GM10847 (cell line): Measurements from ENCODE around the gene ZNF419.

Experiments
- POLR2A ChIP-seq: IDR thresholded peaks from 2 replicates; pipeline ENCODE4 v1.6.1; 2011; ENCODE audit not compliant: insufficient read length; ENCODE audit errors: extremely low read depth

ZNF419 gene

DNA sequence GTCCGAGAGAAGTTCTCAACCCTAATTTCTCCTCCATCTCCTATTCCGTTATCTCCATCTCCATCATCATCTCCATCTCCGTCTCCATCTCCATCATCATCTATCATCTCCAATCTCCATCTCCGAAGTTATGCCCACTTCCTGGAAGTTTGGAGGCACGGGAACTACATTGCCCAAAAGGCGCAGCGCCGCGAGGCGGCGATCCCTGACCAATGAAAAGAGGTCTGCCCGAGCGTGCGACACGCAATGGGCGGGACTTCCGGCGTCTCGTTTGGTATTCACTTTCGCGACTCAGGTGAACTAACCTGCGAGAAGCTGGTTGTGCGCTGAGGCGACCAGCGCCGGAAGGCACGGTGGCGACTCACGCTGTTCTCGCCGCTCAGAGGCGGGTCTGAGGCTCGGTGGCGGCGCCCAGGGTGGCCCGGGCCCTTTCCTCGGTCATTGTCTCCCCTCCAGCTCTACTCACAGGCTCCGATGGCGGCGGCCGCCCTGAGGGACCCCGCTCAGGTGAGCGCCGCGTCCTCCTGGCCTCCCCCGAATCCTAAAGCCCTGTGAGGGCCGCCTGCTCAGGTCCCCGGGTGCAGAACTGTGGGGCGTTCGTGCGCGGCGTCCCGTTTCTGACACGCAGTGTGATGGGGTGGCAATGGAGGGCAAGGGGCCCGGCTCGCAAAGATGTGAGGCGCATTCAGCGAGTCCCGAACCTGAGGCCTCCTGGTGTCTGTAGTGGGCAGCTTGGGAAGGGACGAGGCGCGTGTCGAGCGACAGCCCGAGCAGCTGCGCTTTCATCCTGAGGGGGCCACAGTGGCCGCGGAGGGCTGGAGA, at the start of gene ZNF419:
Gene ZNF419 (plus strand): TSS at position 274 of the 822 bp plus-strand sequence. CDS start 201 bp downstream, at position 475.
- peak; percentile 60 for TF ChIP-seq POLR2A

DNA sequence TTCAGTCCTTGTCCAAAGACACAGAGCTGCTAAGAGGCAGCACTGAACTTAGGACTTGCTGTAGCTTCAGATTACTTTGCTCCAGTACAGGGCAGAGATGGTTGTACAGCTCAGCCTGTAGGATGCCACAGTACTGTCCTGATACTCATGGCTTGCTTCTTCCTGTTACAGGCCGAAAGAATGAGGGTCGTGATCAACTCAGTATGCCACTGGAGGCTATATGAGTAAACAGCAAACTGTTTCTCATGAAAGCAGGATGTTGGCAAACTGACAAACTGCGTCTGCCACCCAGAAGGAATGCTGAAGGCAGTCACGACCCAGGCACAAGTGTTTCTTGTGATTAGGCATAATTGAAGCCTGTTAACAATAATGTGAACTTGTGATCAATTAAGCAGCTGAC, 49.6 kb upstream of the ZNF419 start:
- TF ChIP-seq POLR2A: no peak

- TF ChIP-seq POLR2A: no peak
These were observed 48.6 kb upstream of the ZNF419 start for GRCh38 chr19:57438925-57439324.

GRCh38 chr19:57441979-57442752, 45.4 kb upstream of the ZNF419 start:
- no peak for TF ChIP-seq POLR2A

DNA sequence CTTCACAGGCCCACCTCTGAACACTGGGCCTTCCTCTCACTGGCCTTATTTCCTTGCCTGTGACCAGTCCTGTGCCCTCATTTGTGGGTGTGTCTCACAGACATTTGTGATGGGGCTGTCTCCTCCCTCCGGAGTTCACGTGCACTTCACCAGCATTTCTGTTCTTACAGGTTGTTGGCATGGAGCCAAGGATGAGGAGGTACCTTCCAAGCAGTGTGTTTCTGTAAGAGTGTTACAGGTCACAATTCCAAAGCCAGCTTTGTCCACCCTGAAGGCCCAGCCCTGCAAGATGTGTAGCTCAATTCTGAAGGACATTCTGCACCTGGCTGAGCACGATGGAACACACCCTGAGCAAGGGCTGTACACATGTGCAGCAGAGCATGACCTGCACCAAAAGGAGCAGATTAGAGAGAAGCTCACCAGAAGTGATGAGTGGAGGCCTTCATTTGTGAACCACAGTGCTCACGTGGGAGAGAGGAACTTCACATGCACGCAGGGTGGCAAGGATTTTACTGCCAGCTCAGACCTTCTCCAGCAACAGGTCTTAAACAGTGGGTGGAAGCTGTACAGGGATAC, 44.3 kb upstream of the ZNF419 start:
- TF ChIP-seq POLR2A: no peak

DNA sequence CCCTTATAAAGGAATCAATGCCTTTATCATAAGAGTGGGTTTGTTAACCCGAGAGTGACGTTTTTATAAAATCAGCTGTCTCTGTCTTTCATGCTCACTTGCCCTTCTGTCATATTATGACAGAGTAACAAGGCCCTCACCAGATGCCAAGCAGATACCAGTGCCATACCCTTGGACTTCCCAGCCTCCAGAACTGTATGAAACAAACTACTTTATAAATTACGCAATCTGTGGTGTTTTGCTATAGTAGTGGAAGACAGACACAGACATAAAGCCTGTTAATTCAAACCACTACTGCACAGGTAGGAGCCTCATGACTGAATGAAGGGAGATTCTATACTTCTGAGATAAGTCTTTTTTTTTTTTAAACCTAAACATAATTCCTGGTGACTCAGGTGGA, 35.2 kb upstream of the ZNF419 start:
- TF ChIP-seq POLR2A: no peak

- no peak for TF ChIP-seq POLR2A
These were observed 21.7 kb upstream of the ZNF419 start for GRCh38 chr19:57465680-57466381.

DNA sequence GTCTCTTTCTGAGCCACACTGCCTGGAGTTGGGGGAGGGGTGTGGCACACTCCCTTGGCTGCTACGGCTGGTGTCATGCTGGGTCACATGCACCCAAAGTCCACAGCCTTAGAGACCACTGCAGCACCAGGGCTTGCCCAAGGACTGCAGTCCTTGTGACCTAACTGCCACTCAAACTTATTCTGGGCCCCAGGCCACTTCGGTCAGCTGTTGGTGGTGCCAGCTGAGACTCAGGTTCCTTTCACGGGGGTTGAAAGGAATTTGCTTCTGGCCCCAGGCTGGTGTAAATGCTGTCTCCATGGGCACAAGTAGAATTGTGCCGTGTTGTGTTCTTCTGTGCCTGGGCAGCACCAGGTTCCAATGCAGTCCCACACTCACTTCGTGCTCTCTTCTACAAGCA, 21.1 kb upstream of the ZNF419 start:
- no peak for TF ChIP-seq POLR2A

DNA sequence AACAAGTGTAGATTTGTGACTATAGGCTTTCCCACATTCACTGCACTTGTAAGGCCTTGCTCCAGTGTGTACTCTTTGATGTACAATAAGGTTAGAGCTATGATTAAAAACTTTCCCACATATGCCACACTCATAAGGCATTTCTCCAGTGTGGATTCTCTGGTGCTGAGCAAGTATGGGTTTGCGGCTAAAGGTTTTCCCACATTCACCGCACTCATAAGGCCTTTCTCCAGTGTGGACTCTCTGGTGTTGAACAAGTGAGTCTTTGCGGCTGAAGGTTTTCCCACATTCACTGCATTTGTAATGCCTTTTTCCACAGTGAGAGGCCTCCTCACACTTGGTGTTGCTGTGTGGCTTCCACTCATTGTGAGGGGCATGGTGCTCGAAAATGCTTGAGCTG, 13.9 kb upstream of the ZNF419 start:
- TF ChIP-seq POLR2A: no peak

DNA sequence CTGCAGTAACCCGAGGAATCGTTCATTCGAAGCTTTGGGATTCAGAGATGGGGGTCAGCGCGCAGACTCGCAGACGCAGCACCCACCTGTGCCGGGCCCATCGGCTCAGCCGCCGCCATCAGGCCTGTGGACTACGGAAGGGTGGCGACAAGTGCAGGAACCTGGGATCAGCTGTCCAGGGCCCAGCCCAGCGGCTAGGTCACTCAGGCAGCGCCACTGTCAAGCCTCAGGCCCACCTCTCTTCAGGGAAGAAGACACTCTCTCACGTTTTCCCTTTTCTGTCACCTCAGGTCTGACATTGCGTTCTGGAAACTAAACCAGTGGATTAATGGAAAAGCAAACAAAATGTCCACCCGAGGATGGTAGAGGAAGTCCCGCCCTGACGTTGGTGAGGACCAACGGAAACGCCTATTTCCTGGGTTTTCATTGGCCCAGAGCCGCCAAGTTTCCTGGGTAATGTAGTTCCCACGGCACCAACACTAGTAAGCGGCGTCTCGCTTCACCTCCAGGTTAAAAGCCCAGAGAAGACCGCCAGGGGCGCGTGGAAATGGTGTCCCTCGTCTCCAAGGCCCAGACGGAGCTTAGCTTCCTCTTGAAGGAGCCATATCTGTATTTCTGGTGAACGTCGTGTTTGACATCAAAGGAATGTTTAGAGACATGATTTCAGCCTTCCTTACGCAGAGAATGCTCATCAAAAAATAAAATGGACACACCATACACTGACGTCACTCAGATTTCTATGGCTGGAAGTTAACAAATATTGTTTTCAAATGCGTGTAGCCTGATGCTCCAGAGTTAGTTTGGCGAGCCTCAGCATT, 10.2 kb upstream of the ZNF419 start, which contains the start of gene ZNF772:
Gene ZNF772 (minus strand): TSS at position 376 of the 818 bp plus-strand sequence. CDS start 257 bp downstream, at position 119.
- TF ChIP-seq POLR2A: no peak

DNA sequence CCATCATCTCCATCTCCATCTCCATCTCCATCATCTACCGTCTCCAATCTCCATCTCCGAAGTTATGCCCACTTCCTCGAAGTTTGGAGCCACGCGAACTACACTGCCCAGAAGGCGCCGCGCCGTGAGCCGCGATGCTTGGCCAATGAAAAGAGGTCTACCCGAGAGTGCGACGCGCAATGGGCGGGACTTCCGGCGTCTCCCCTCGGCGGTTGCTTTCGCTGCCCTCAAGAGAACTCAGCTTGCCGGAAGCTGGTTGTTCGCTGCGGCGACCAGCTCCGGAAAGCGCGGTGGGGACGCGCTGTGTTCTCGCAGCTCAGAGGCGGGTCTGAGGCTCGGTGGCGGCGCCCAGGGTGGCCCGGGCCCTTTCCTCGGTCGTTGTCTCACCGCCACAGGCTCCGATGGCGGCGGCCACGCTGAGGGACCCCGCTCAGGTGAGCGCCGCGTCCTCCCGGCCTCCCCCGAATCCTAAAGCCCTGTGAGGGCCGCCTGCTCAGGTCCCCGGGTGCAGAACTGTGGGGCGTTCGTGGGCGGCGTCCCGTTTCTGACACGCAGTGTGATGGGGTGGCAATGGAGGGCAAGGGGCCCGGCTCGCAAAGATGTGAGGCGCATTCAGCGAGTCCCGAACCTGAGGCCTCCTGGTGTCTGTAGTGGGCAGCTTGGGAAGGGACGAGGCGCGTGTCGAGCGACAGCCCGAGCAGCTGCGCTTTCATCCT, 12.3 kb downstream of the ZNF419 start, which contains the start of gene ZNF773:
Gene ZNF773 (plus strand): TSS at position 259 of the 716 bp plus-strand sequence. CDS start 143 bp downstream, at position 402.
- TF ChIP-seq POLR2A: peak; percentile 86

DNA sequence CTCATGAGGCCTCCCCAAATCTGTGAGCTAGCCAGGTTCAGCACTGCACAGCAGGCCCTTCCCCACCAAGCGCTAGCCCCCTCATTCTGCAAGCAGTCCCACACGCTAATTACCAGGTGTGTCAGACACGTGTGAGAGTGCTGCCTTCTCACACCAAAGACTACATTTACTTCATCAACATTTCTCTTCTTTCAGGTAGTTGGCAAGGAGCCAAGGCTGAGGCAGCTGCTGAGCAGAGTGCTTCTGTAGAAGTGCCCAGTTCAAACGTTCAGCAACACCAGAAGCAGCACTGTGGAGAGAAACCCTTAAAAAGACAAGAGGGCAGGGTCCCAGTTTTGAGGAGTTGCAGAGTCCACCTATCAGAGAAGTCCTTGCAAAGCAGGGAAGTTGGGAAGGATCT, 18.6 kb downstream of the ZNF419 start:
- no peak for TF ChIP-seq POLR2A

DNA sequence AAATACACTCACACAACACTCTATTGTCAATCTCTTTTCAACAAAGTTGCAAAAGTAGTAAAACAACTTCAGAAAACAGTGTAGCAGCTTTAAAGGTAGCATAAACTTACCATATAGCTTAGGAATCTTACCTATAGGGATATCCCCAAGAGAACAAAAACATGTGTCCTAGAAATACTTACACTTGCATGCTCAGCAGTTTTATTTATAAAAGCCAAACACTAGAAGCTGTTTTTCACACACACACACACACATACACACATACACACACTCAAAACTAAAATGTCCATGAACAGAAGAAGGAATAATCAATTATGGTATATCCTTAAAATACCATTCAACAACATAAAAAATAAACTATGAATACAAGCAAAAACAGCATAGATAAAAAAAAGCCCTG, 23.9 kb downstream of the ZNF419 start:
- TF ChIP-seq POLR2A: no peak

GRCh38 chr19:57512845-57513244, 25.3 kb downstream of the ZNF419 start:
- no peak for TF ChIP-seq POLR2A

DNA sequence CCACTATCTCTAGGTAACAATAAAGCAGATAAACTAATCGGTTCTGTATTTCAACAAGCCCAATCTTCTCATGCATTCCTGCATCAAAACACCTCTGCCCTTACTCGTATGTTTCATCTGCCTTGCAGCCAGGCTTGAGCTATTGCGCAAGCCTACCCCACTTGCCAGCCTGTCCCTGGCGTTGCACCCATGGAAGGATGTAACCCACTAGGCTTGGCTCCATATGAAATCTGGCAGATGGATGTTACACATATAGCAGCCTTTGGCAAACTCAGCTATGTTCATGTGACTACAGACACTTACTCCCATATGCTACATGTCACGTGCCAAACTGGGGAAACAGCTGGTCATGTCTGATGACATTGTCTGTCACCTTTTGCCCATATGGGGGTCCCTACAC, 27.7 kb downstream of the ZNF419 start:
- TF ChIP-seq POLR2A: no peak
